GM11168 (cell line): ENCODE measurements around the gene KPTN.

Experiments used
- in situ Hi-C: fragments of 300-500 bp; cut with MboI; formaldehyde crosslinking; loops from one replicate; pipeline ENCODE4 v1.12.0; 2022; ENCODE audit warnings: low sequenced_read_pairs; ENCODE audit not compliant: unreplicated experiment

KPTN gene

GRCh38 chr19:47483800-47484690 is at the start of gene KPTN:
Gene KPTN (minus strand): TSS chr19:47484219. CDS start chr19:47484160, 59 bp downstream.
- in situ Hi-C loops: no loop called here

- in situ Hi-C loops: no loop called here
Measured at GRCh38 chr19:47531640-47532387, 47.8 kb upstream of the KPTN start.

- in situ Hi-C loops: no loop called here
Measured at GRCh38 chr19:47529018-47529742, 45.2 kb upstream of the KPTN start.

- in situ Hi-C loops: no loop called here
Measured at GRCh38 chr19:47526798-47527197, 42.8 kb upstream of the KPTN start.

- in situ Hi-C loops: no loop called here
Measured at GRCh38 chr19:47523473-47523872, 39.5 kb upstream of the KPTN start.

GRCh38 chr19:47521473-47522180 is 37.6 kb upstream of the KPTN start:
- in situ Hi-C loops: no loop called here

GRCh38 chr19:47520839-47521238 is 36.8 kb upstream of the KPTN start:
- in situ Hi-C loops: no loop called here

- in situ Hi-C loops: no loop called here
Measured at GRCh38 chr19:47520343-47520806, 36.4 kb upstream of the KPTN start.

- in situ Hi-C loops: no loop called here
Measured at GRCh38 chr19:47518854-47519253, 34.8 kb upstream of the KPTN start.

GRCh38 chr19:47518139-47518538 is 34.1 kb upstream of the KPTN start:
- in situ Hi-C loops: no loop called here

- in situ Hi-C loops: no loop called here
Measured at GRCh38 chr19:47514869-47515588, 31.0 kb upstream of the KPTN start, which contains the start of gene NAPA. Gene NAPA (minus strand): TSS chr19:47515063. CDS start chr19:47514940, 123 bp downstream.

- in situ Hi-C loops: no loop called here
Measured at GRCh38 chr19:47514151-47514868, 30.3 kb upstream of the KPTN start.

GRCh38 chr19:47512948-47513319 is 28.9 kb upstream of the KPTN start:
- in situ Hi-C loops: no loop called here

- in situ Hi-C loops: no loop called here
Measured at GRCh38 chr19:47512183-47512947, 28.3 kb upstream of the KPTN start.

- in situ Hi-C loops: no loop called here
Measured at GRCh38 chr19:47511681-47512080, 27.7 kb upstream of the KPTN start.

- in situ Hi-C loops: no loop called here
Measured at GRCh38 chr19:47511128-47511517, 27.1 kb upstream of the KPTN start.

GRCh38 chr19:47510516-47511127 is 26.6 kb upstream of the KPTN start:
- in situ Hi-C loops: no loop called here

- in situ Hi-C loops: no loop called here
Measured at GRCh38 chr19:47509973-47510372, 26.0 kb upstream of the KPTN start.
